K562 (cell line): ENCODE measurements around the gene PODNL1.

Experiments
- ARID4B ChIP-seq: sonication (generic); formaldehyde crosslinking; IDR thresholded peaks from 2 replicates; pipeline ENCODE4 v1.8.0; 2022; ENCODE audit warnings: mild to moderate bottlenecking, missing genetic modification reagents
- CHAMP1 ChIP-seq: fragments of 450-650 bp; IDR thresholded peaks from 2 replicates; pipeline ENCODE4 v1.6.1; 2016; ENCODE audit warnings: mild to moderate bottlenecking
- EHMT2 ChIP-seq: fragments of 450-650 bp; IDR thresholded peaks from 2 replicates; pipeline ENCODE4 v1.6.1; 2018; ENCODE audit warnings: antibody characterized with exemption
- FIP1L1 ChIP-seq: fragments of 200-400 bp; formaldehyde crosslinking; IDR thresholded peaks from 2 replicates; pipeline ENCODE4 v1.6.1; 2018; ENCODE audit warnings: mild to moderate bottlenecking, low read depth, low read length; ENCODE audit not compliant: poor library complexity, severe bottlenecking
- HDAC6 ChIP-seq: IDR thresholded peaks from 2 replicates; pipeline ENCODE4 v1.6.1; 2012; ENCODE audit warnings: low read depth, mild to moderate bottlenecking, control low read depth, inconsistent platforms, low read length, moderate library complexity
- HDGF ChIP-seq: fragments of 450-650 bp; IDR thresholded peaks from 2 replicates; pipeline ENCODE4 v1.6.1; 2016
- MAX ChIP-seq: sonication (generic); formaldehyde crosslinking; IDR thresholded peaks from 2 replicates; pipeline ENCODE4 v1.9.0; 2022; ENCODE audit warnings: mild to moderate bottlenecking, missing genetic modification reagents
- PHB2 ChIP-seq: fragments of 450-650 bp; IDR thresholded peaks from 2 replicates; pipeline ENCODE4 v1.6.1; 2017; ENCODE audit warnings: low read depth
- POLR2A ChIP-seq: fragments of 450-650 bp; conservative IDR thresholded peaks from 2 replicates; pipeline ENCODE4 v1.6.1; 2016
- POLR2AphosphoS5 ChIP-seq: IDR thresholded peaks from 2 replicates; pipeline ENCODE4 v1.6.1; 2011; ENCODE audit warnings: mild to moderate bottlenecking, low read depth, low read length, moderate library complexity; ENCODE audit not compliant: control insufficient read depth, insufficient read depth
- SAFB2 ChIP-seq: fragments of 200-400 bp; formaldehyde crosslinking; IDR thresholded peaks from 2 replicates; pipeline ENCODE4 v1.6.1; 2018; ENCODE audit warnings: borderline replicate concordance, low read length, low read depth, moderate library complexity; ENCODE audit not compliant: severe bottlenecking
- XRCC5 ChIP-seq: fragments of 200-400 bp; formaldehyde crosslinking; IDR thresholded peaks from 2 replicates; pipeline ENCODE4 v1.6.1; 2017; ENCODE audit warnings: low read depth, mild to moderate bottlenecking, low read length
- ZNF274 ChIP-seq: IDR thresholded peaks from 2 replicates; pipeline ENCODE4 v1.6.1; 2011; ENCODE audit warnings: low read depth, mild to moderate bottlenecking, low read length, moderate library complexity, borderline replicate concordance

GRCh38 chr19:13963603-13964105 lies 25.4 kb upstream of the PODNL1 start:
- TF ChIP-seq SAFB2 (no peak), ARID4B (no peak), XRCC5 (no peak), HDGF (no peak), POLR2AphosphoS5 (no peak), POLR2A (no peak), EHMT2 (no peak), MAX (CRISPR knock-in tag) (no peak), ZNF274 (no peak), PHB2 (no peak), HDAC6 (no peak), FIP1L1 (no peak), CHAMP1 (no peak)
